Measurements from ENCODE around the gene CCDC181.

DNA sequence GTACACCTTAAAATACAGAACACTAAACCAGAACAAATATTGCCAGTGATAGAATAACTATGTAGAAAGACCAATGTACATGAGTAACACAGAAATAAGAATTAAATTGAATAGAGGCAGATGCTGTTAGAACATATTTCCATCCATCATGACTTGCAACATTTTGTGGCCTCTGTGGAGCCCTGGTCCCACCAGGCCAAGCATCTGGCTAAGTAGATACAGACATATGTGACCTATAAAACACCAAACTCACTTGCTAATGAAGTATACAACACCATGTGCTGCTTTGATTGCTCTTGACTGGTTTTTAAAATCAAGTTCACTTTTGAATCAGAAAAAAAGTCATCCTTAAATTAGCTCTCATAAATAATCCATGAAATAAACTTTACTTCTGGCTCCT is 38.0 kb upstream of the CCDC181 start:
- TF ChIP-seq JUN (IDR thresholded peaks at IDR 0.05; ENCODE audit: borderline replicate concordance, insufficient read depth, insufficient read length, low read depth) = no peak
- TF ChIP-seq, protein P1, sequence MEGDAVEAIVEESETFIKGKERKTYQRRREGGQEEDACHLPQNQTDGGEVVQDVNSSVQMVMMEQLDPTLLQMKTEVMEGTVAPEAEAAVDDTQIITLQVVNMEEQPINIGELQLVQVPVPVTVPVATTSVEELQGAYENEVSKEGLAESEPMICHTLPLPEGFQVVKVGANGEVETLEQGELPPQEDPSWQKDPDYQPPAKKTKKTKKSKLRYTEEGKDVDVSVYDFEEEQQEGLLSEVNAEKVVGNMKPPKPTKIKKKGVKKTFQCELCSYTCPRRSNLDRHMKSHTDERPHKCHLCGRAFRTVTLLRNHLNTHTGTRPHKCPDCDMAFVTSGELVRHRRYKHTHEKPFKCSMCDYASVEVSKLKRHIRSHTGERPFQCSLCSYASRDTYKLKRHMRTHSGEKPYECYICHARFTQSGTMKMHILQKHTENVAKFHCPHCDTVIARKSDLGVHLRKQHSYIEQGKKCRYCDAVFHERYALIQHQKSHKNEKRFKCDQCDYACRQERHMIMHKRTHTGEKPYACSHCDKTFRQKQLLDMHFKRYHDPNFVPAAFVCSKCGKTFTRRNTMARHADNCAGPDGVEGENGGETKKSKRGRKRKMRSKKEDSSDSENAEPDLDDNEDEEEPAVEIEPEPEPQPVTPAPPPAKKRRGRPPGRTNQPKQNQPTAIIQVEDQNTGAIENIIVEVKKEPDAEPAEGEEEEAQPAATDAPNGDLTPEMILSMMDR (IDR thresholded peaks at IDR 0.05; ENCODE audit: extremely low read depth in 1 of 2, insufficient read depth in 1 of 2, low read depth in 1 of 2, low read length in 2 of 2) = no peak
- TF ChIP-seq GATA2 (IDR thresholded peaks at IDR 0.05; ENCODE audit: insufficient read depth, insufficient read length, low read depth, low read length) = no peak
- no peak for TF ChIP-seq EZH2 (IDR thresholded peaks at IDR 0.05; ENCODE audit: borderline replicate concordance, low read depth, low read length, severe bottlenecking)
- no peak for TF ChIP-seq POLR2AphosphoS5 (IDR thresholded peaks at IDR 0.05; ENCODE audit: insufficient read depth, low read depth, low read length)
- TF ChIP-seq, protein P2, sequence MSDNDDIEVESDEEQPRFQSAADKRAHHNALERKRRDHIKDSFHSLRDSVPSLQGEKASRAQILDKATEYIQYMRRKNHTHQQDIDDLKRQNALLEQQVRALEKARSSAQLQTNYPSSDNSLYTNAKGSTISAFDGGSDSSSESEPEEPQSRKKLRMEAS (IDR thresholded peaks at IDR 0.05; ENCODE audit: insufficient read depth, insufficient read length) = no peak
- TF ChIP-seq POLR2A (IDR thresholded peaks at IDR 0.05; ENCODE audit: low read depth, low read length) = no peak
- no peak for TF ChIP-seq FOS (IDR thresholded peaks at IDR 0.05; ENCODE audit: borderline replicate concordance, insufficient read depth, low read length)

Data from endothelial cell of umbilical vein (primary cell).